Trophoblast cell (in vitro differentiated cells and primary cell): ENCODE results near the gene TMEM132D.

Source experiments
- DNase-seq, 2 donors: peaks; one replicate each; pipeline ENCODE4 v3.0.0-alpha.2; 2016
- H2AFZ ChIP-seq: 2 replicates; pipeline ENCODE4 v1.6.1; 2013; ENCODE audit warnings: low read length, moderate library complexity, mild to moderate bottlenecking; ENCODE audit not compliant: insufficient read depth, poor library complexity
- H2AK5ac ChIP-seq: 2 replicates; pipeline ENCODE4 v1.6.1; 2013; ENCODE audit warnings: mild to moderate bottlenecking, low read length
- H2BK120ac ChIP-seq: 2 replicates; pipeline ENCODE4 v1.6.1; 2013; ENCODE audit warnings: low read length, mild to moderate bottlenecking, moderate library complexity; ENCODE audit not compliant: insufficient read depth, poor library complexity
- H2BK12ac ChIP-seq: 2 replicates; pipeline ENCODE4 v1.6.1; 2013; ENCODE audit warnings: mild to moderate bottlenecking, low read length, moderate library complexity
- H2BK5ac ChIP-seq: 2 replicates; pipeline ENCODE4 v1.6.1; 2013; ENCODE audit warnings: low read length, low read depth, moderate library complexity, mild to moderate bottlenecking; ENCODE audit not compliant: poor library complexity
- H3K14ac ChIP-seq: 2 replicates; pipeline ENCODE4 v1.6.1; 2013; ENCODE audit warnings: mild to moderate bottlenecking, low read length
- H3K18ac ChIP-seq: 2 replicates; pipeline ENCODE4 v1.6.1; 2013; ENCODE audit warnings: mild to moderate bottlenecking, low read length
- H3K23ac ChIP-seq: 2 replicates; pipeline ENCODE4 v1.6.1; 2013; ENCODE audit warnings: low read length
- H3K27ac ChIP-seq: 2 replicates; pipeline ENCODE4 v1.5.1; 2013; ENCODE audit warnings: low read depth, mild to moderate bottlenecking, inconsistent platforms, low read length, moderate library complexity
- H3K27me3 ChIP-seq: 2 replicates; pipeline ENCODE4 v1.6.1; 2013; ENCODE audit warnings: inconsistent platforms, mild to moderate bottlenecking, low read length, moderate library complexity; ENCODE audit not compliant: insufficient read depth
- H3K36me3 ChIP-seq, 2 experiments: 1 replicate in 1 of 2; 2 replicates in 1 of 2; pipeline ENCODE4 v1.6.1; 2013; ENCODE audit warnings: low read length in 2 of 2, mild to moderate bottlenecking in 2 of 2, moderate library complexity in 1 of 2; ENCODE audit not compliant: insufficient read depth in 2 of 2, control insufficient read depth in 1 of 2
- H3K4ac ChIP-seq: 2 replicates; pipeline ENCODE4 v1.6.1; 2013; ENCODE audit warnings: low read depth, mild to moderate bottlenecking, low read length, moderate library complexity
- H3K4me1 ChIP-seq, 2 experiments: 1 replicate in 1 of 2; 2 replicates in 1 of 2; pipeline ENCODE4 v1.6.1; 2013; ENCODE audit warnings: low read length in 2 of 2, mild to moderate bottlenecking in 2 of 2, moderate library complexity in 1 of 2; ENCODE audit not compliant: insufficient read depth in 2 of 2, control insufficient read depth in 1 of 2
- H3K4me2 ChIP-seq: 2 replicates; pipeline ENCODE4 v1.6.1; 2013; ENCODE audit warnings: inconsistent platforms, mild to moderate bottlenecking, low read length, moderate library complexity
- H3K4me3 ChIP-seq: 2 replicates; pipeline ENCODE4 v1.5.1; 2013; ENCODE audit warnings: mild to moderate bottlenecking, low read depth, low read length, inconsistent platforms
- H3K79me1 ChIP-seq: one replicate; pipeline ENCODE4 v1.6.1; 2013; ENCODE audit warnings: low read length
- H3K79me2 ChIP-seq: 2 replicates; pipeline ENCODE4 v1.6.1; 2013; ENCODE audit warnings: low read length, mild to moderate bottlenecking; ENCODE audit not compliant: control insufficient read depth, insufficient read depth, poor library complexity
- H3K9ac ChIP-seq: 2 replicates; pipeline ENCODE4 v1.6.1; 2013; ENCODE audit warnings: mild to moderate bottlenecking, low read length
- H3K9me3 ChIP-seq: 2 replicates; pipeline ENCODE4 v1.6.1; 2013; ENCODE audit warnings: low read depth, mild to moderate bottlenecking, control low read depth, inconsistent platforms, low read length; ENCODE audit not compliant: insufficient read depth
- H4K12ac ChIP-seq: 2 replicates; pipeline ENCODE4 v1.6.1; 2013; ENCODE audit warnings: low read depth, mild to moderate bottlenecking, low read length, moderate library complexity
- H4K8ac ChIP-seq: 2 replicates; pipeline ENCODE4 v1.6.1; 2013; ENCODE audit warnings: low read depth, mild to moderate bottlenecking, low read length, moderate library complexity
- H4K91ac ChIP-seq: one replicate; pipeline ENCODE4 v1.6.1; 2013; ENCODE audit warnings: low read depth, mild to moderate bottlenecking, low read length, moderate library complexity
- WGBS: extraction: QIAGEN DNeasy Blood & Tissue Kit; methylation state at CpG from one replicate; pipeline ENCODE4 v1.1.7; 2013; ENCODE audit warnings: missing lambda C conversion rate; ENCODE audit not compliant: insufficient read length, insufficient coverage; ENCODE audit errors: extremely low coverage; 5-methylcytosine and 5-hydroxymethylcytosine counted together

TMEM132D gene

DNA sequence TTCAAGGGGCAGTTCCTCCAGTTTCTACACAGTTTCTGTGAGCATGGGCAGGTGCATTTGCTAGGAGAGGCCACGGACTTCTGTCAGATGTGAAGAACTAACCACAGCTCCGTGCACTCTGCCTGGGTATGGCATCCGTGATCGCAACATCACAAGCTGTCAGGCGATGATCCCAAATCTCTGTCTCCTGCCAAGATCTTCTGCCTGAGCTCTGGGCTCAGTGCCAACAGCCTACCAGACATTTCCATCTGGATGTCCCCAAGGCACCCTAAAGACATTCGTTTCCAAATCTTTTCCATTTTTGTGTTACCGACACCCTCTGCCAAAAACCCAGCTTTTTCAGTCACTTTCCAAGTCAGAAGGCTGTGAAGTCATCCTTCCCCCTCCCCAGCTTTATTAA lies 758.4 kb downstream of the TMEM132D start:
- H3K4me2 ChIP-seq, result no peak overlapping the region
- H3K27me3 ChIP-seq, result no peaks in the 10 kb centered on the region
- H3K14ac ChIP-seq, result no peak overlapping the region
- no peaks in the 10 kb centered on the region for H3K4me1 ChIP-seq
- WGBS, result no CpG with 5 or more reads among the region's 7 CpGs
- no peak overlapping the region for H3K4ac ChIP-seq
- no peak overlapping the region for H3K18ac ChIP-seq
- no peaks in the 10 kb centered on the region for H3K79me1 ChIP-seq
- no peak overlapping the region for H2AFZ ChIP-seq
- H3K9me3 ChIP-seq, result peaks cover 1% of the 10 kb centered on the region
- no peak overlapping the region for H4K12ac ChIP-seq
- no peak overlapping the region for H2AK5ac ChIP-seq
- H2BK120ac ChIP-seq, result no peak overlapping the region
- no peak overlapping the region for H3K27ac ChIP-seq
- H3K4me3 ChIP-seq, result no peak overlapping the region
- H2BK5ac ChIP-seq, result no peak overlapping the region
- H2BK12ac ChIP-seq, result no peak overlapping the region
- no peak for DNase-seq
- no peaks in the 10 kb centered on the region for H3K79me2 ChIP-seq
- no peak overlapping the region for H4K91ac ChIP-seq
- H3K23ac ChIP-seq, result no peak overlapping the region
- H3K9ac ChIP-seq, result no peak overlapping the region
- no peaks in the 10 kb centered on the region for H3K36me3 ChIP-seq
- no peak overlapping the region for H4K8ac ChIP-seq

DNA sequence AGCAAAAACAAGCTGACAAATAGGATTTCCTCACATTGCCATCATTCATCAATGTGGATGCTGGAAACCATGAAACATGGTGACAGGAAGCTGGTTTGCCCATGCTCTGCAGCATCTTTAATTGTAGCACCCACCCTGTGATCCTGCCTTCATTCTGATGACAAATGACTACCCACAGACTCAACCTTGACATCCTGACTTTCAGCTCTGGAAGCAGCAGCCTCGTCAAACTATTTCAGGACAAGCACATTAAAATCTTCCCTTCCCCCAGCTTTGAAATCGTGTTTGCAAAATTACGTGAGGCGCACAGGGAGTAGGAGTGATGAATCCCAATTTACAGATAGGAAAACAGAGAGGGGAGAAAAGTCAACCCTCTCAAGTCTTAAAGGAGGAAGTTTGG lies 765.0 kb downstream of the TMEM132D start:
- H3K27me3 ChIP-seq, result no peaks in the 10 kb centered on the region
- H2BK5ac ChIP-seq, result no peak overlapping the region
- H3K14ac ChIP-seq, result no peak overlapping the region
- no peak for DNase-seq
- H2BK12ac ChIP-seq, result no peak overlapping the region
- no peaks in the 10 kb centered on the region for H3K36me3 ChIP-seq
- no peak overlapping the region for H3K23ac ChIP-seq
- WGBS, result no CpG with 5 or more reads among the region's 4 CpGs
- no peaks in the 10 kb centered on the region for H3K79me2 ChIP-seq
- H3K4me1 ChIP-seq, result no peaks in the 10 kb centered on the region
- no peak overlapping the region for H4K91ac ChIP-seq
- H3K79me1 ChIP-seq, result no peaks in the 10 kb centered on the region
- H3K4ac ChIP-seq, result no peak overlapping the region
- no peak overlapping the region for H3K4me3 ChIP-seq
- H2BK120ac ChIP-seq, result no peak overlapping the region
- H3K18ac ChIP-seq, result no peak overlapping the region
- no peak overlapping the region for H3K9ac ChIP-seq
- peaks cover 1% of the 10 kb centered on the region for H3K9me3 ChIP-seq
- H2AK5ac ChIP-seq, result no peak overlapping the region
- no peak overlapping the region for H3K27ac ChIP-seq
- no peak overlapping the region for H2AFZ ChIP-seq
- no peak overlapping the region for H4K12ac ChIP-seq
- no peak overlapping the region for H4K8ac ChIP-seq
- no peak overlapping the region for H3K4me2 ChIP-seq

- H3K4me1 ChIP-seq, result no peaks in the 10 kb centered on the region
- no peak overlapping the region for H2AK5ac ChIP-seq
- no peak overlapping the region for H3K14ac ChIP-seq
- H3K4ac ChIP-seq, result no peak overlapping the region
- no peak overlapping the region for H2BK12ac ChIP-seq
- no peak overlapping the region for H2BK120ac ChIP-seq
- H3K4me2 ChIP-seq, result no peak overlapping the region
- H4K8ac ChIP-seq, result no peak overlapping the region
- 100% methylated on average over 2 of the region's 3 CpGs for WGBS
- no peaks in the 10 kb centered on the region for H3K9me3 ChIP-seq
- H3K27ac ChIP-seq, result no peak overlapping the region
- DNase-seq, result no peak
- no peaks in the 10 kb centered on the region for H3K27me3 ChIP-seq
- H4K91ac ChIP-seq, result no peak overlapping the region
- H3K36me3 ChIP-seq, result no peaks in the 10 kb centered on the region
- no peak overlapping the region for H3K4me3 ChIP-seq
- no peaks in the 10 kb centered on the region for H3K79me1 ChIP-seq
- no peak overlapping the region for H4K12ac ChIP-seq
- H2BK5ac ChIP-seq, result no peak overlapping the region
- H3K79me2 ChIP-seq, result no peaks in the 10 kb centered on the region
- H3K18ac ChIP-seq, result no peak overlapping the region
- H3K23ac ChIP-seq, result no peak overlapping the region
- no peak overlapping the region for H3K9ac ChIP-seq
- no peak overlapping the region for H2AFZ ChIP-seq
These were observed 767.0 kb downstream of the TMEM132D start for GRCh38 chr12:129136694-129137325.

GRCh38 chr12:129127771-129128170 lies 776.1 kb downstream of the TMEM132D start:
- Histone ChIP-seq H3K9me3 (no peaks in the 10 kb centered on the region), H2BK120ac (no peak overlapping the region), H3K4me3 (no peak overlapping the region), H2BK5ac (no peak overlapping the region), H3K27me3 (no peaks in the 10 kb centered on the region), H4K91ac (no peak overlapping the region), H3K27ac (no peak overlapping the region), H3K36me3 (no peaks in the 10 kb centered on the region), H4K12ac (no peak overlapping the region), H2BK12ac (no peak overlapping the region), H3K79me1 (no peaks in the 10 kb centered on the region), H3K18ac (no peak overlapping the region), H3K79me2 (no peaks in the 10 kb centered on the region), H4K8ac (no peak overlapping the region), H3K9ac (no peak overlapping the region), H3K23ac (no peak overlapping the region), H2AFZ (no peak overlapping the region), H3K4me2 (no peak overlapping the region), H3K14ac (no peak overlapping the region), H3K4ac (no peak overlapping the region), H2AK5ac (no peak overlapping the region), H3K4me1 (no peaks in the 10 kb centered on the region)
- no peak for DNase-seq
- no CpG with 5 or more reads among the region's 12 CpGs for whole genome bisulfite sequencing
